ENCODE results near the gene CEMIP. TPM values are rescaled to one million over a fixed set of nuclear protein-coding genes. Genes with fewer than 3 reads are reported as not detected.

The CEMIP gene
- polyA plus RNA-seq, 1 of the 3 experiments (the other 2 are of a cell fraction), result 27.8 TPM

- Histone ChIP-seq H3K79me2 (ENCODE audit: insufficient read depth) (no peaks in the 10 kb centered on the region), H3K9ac (no peak overlapping the region), H4K20me1 (ENCODE audit: insufficient read depth) (no peaks in the 10 kb centered on the region), H3K27ac (ENCODE audit: low read depth in 2 of 2, low read length in 1 of 2) (no peak overlapping the region), H3K4me2 (no peak overlapping the region), H3F3A (replicated peaks; ENCODE audit: insufficient read depth) (no peaks in the 10 kb centered on the region), H2AFZ (ENCODE audit: low read depth) (no peak overlapping the region), H3K27me3 (ENCODE audit: insufficient read depth) (no peaks in the 10 kb centered on the region), H3K4me1 (ENCODE audit: control insufficient read depth in 1 of 2, insufficient read depth in 2 of 2, low read depth in 1 of 2, low read length in 1 of 2) (no peaks in the 10 kb centered on the region), H3K36me3 (replicated peaks in 1 of 2; ENCODE audit: control insufficient read depth in 1 of 2, insufficient read depth in 2 of 2, low read length in 1 of 2) (peaks cover 0 to 8% of the 10 kb centered on the region in 2 experiments), H3K9me3 (no peaks in the 10 kb centered on the region), H3K9me2 (no peaks in the 10 kb centered on the region), H3K4me3 (ENCODE audit: low read depth in 2 of 2, low read length in 1 of 2) (no peak overlapping the region)
- ChIA-PET POLR2A (no interaction called here), CTCF (no interaction called here)
- TF ChIP-seq MAX (IDR thresholded peaks at IDR 0.05; ENCODE audit: low read depth) (no peak), GABPA (IDR thresholded peaks at IDR 0.05; ENCODE audit: low read depth) (no peak), RCOR1 (IDR thresholded peaks at IDR 0.05; ENCODE audit: low read length) (no peak), FOXJ3 (CRISPR knock-in tag; IDR thresholded peaks at IDR 0.05) (no peak), PBX3 (IDR thresholded peaks at IDR 0.05) (no peak), RFX5 (IDR thresholded peaks at IDR 0.05; ENCODE audit: low read length) (no peak), ELF1 (IDR thresholded peaks at IDR 0.05) (no peak), POLR2AphosphoS5 (IDR thresholded peaks at IDR 0.05; ENCODE audit: low read depth, low read length) (no peak), NFIC (IDR thresholded peaks at IDR 0.05; ENCODE audit: borderline replicate concordance) (no peak), EP300 (IDR thresholded peaks at IDR 0.05; ENCODE audit: borderline replicate concordance in 1 of 2, low read depth in 1 of 2, low read length in 1 of 2) (no peak), JUND (IDR thresholded peaks at IDR 0.05) (no peak), FOXM1 (IDR thresholded peaks at IDR 0.05; ENCODE audit: low read depth) (no peak), ZBTB33 (IDR thresholded peaks at IDR 0.05; ENCODE audit: borderline replicate concordance, low read depth) (no peak), SMC3 (IDR thresholded peaks at IDR 0.05; ENCODE audit: low read depth, low read length) (no peak), IRF3 (IDR thresholded peaks at IDR 0.05; ENCODE audit: low read depth, low read length) (no peak), YY1 (IDR thresholded peaks at IDR 0.05; ENCODE audit: low read depth) (no peak), CTCF (IDR thresholded peaks at IDR 0.05) (no peak), TEAD4 (IDR thresholded peaks at IDR 0.05; ENCODE audit: borderline replicate concordance, insufficient read depth) (no peak), USF1 (IDR thresholded peaks at IDR 0.05; ENCODE audit: borderline replicate concordance, low read depth) (no peak), NRF1 (IDR thresholded peaks at IDR 0.05; ENCODE audit: low read depth, low read length) (no peak)
- no peak for DNase-seq
- 69% methylated on average over 7 of the region's 7 CpGs for WGBS (ENCODE audit: low lambda C conversion rate)
Observed at GRCh38 chr15:80916056-80916455, 136.9 kb downstream of the CEMIP start.
